K562 (cell line): Measurements from ENCODE around the gene USB1. TPM values are rescaled to one million over a fixed set of nuclear protein-coding genes. Genes with fewer than 3 reads are reported as not detected.
A peak's percentile ranks its signal among the peaks of the same experiment; 100 is the strongest.

Experiments used
- ATAC-seq: fragments of 200-7000 bp; cut with Tn5 transposase; 3 replicates; pipeline ENCODE4 v1.9.1; 2020; ENCODE audit warnings: moderate library complexity
- BruUV-seq: library from RNA; stranded (reverse); fragments of 400-500 nt; replicated peaks from 2 replicates; lab custom pipeline; 2021; lab: Mats Ljungman, UMichigan
- CTCF ChIA-PET: fragments of 300-600 bp; formaldehyde crosslinking; extraction: SDS; loops from one replicate; lab custom pipeline; 2021; ENCODE audit warnings: low intra/inter-chr PET ratio; lab: Yijun Ruan, JAX
- POLR2A ChIA-PET: fragments of 300-600, 350-650 bp; sonication (Branson Sonifier 250); formaldehyde crosslinking; extraction: SDS; loops from one replicate; lab custom pipeline; 2021; ENCODE audit warnings: antibody characterized with exemption, inconsistent platforms; lab: Yijun Ruan, JAX
- DNase-seq, 4 experiments: peaks; one replicate each; pipeline versions ENCODE4 v3.0.0 to v3.0.0-alpha.2; 2011 to 2018; ENCODE audit warnings: low spot score in 3 of 4, mixed read lengths in 3 of 4; ENCODE audit errors: extremely low read depth in 1 of 4
- FAIRE-seq: peaks from 2 replicates; lab custom pipeline; 2011; peaks lifted over from hg19 to GRCh38; lab: Jason Lieb, UNC
- H2AFZ ChIP-seq: 2 replicates; pipeline ENCODE4 v1.6.0; 2011; ENCODE audit warnings: low read depth, low read length, control low read depth, inconsistent platforms
- H3K27ac ChIP-seq: fragments of 200-600 bp; 3 replicates; pipeline ENCODE4 v1.8.0; 2011; ENCODE audit warnings: low read depth, mild to moderate bottlenecking, control low read depth, inconsistent platforms, low read length, moderate library complexity, mixed read lengths; ENCODE audit errors: extremely low read depth
- H3K27me3 ChIP-seq, 2 experiments: fragments of 300-600 bp in 1 of 2; 2 replicates in 1 of 2; 3 replicates in 1 of 2; pipeline versions ENCODE4 v1.6.0 to v1.8.0; 2011; ENCODE audit warnings: inconsistent platforms in 2 of 2, low read length in 2 of 2, mild to moderate bottlenecking in 1 of 2, mixed read lengths in 1 of 2, moderate library complexity in 1 of 2; ENCODE audit not compliant: control insufficient read depth in 2 of 2, insufficient read depth in 2 of 2
- H3K36me3 ChIP-seq: fragments of 300-600 bp; 3 replicates; pipeline ENCODE4 v1.8.0; 2011; ENCODE audit warnings: mild to moderate bottlenecking, low read length, inconsistent platforms; ENCODE audit not compliant: control insufficient read depth, insufficient read depth
- H3K4me1 ChIP-seq, 2 experiments: fragments of 200-600 bp in 1 of 2; replicated peaks in 1 of 2; 2 replicates in 1 of 2; 3 replicates in 1 of 2; pipeline versions ENCODE4 v1.5.1 to v1.8.0; 2011; ENCODE audit warnings: inconsistent platforms in 2 of 2, low read length in 2 of 2, mild to moderate bottlenecking in 1 of 2, mixed read lengths in 1 of 2, moderate library complexity in 1 of 2; ENCODE audit not compliant: control insufficient read depth in 2 of 2, insufficient read depth in 2 of 2
- H3K4me2 ChIP-seq: 2 replicates; pipeline ENCODE4 v1.6.1; 2011; ENCODE audit warnings: low read length, control low read depth, inconsistent platforms, mixed read lengths; ENCODE audit not compliant: insufficient read depth
- H3K4me3 ChIP-seq: fragments of 200-600 bp; sonication (generic), shearing (Covaris generic); 2 replicates; pipeline ENCODE4 v1.5.1; 2016; ENCODE audit warnings: control low read depth, inconsistent platforms
- H3K79me2 ChIP-seq: fragments of 200-600 bp; 3 replicates; pipeline ENCODE4 v1.8.0; 2011; ENCODE audit warnings: low read length, inconsistent platforms; ENCODE audit not compliant: control insufficient read depth, insufficient read depth
- H3K9ac ChIP-seq, 2 experiments: 2 replicates each; pipeline versions ENCODE4 v1.6.0 to v1.6.1; 2011; ENCODE audit warnings: low read depth in 2 of 2, low read length in 2 of 2, control low read depth in 1 of 2, inconsistent platforms in 1 of 2, mild to moderate bottlenecking in 1 of 2, mixed read lengths in 1 of 2; ENCODE audit not compliant: insufficient read depth in 1 of 2
- H3K9me1 ChIP-seq: one replicate; pipeline ENCODE4 v1.6.0; 2011; ENCODE audit warnings: inconsistent platforms, mild to moderate bottlenecking, low read length, moderate library complexity; ENCODE audit not compliant: control insufficient read depth, insufficient read depth
- H3K9me3 ChIP-seq: replicated peaks from 2 replicates; pipeline ENCODE4 v1.5.1; 2011; ENCODE audit warnings: low read depth, low read length, inconsistent platforms; ENCODE audit not compliant: control insufficient read depth, insufficient read depth
- H4K20me1 ChIP-seq: replicated peaks from 2 replicates; pipeline ENCODE4 v1.6.1; 2011; ENCODE audit warnings: low read length, inconsistent platforms, mixed read lengths; ENCODE audit not compliant: control insufficient read depth, insufficient read depth
- MXD1 ChIP-seq: fragments of 250-450 bp; sonication (Bioruptor Pico); IDR thresholded peaks from 2 replicates; pipeline ENCODE4 v1.8.0; 2021; ENCODE audit warnings: borderline replicate concordance, mild to moderate bottlenecking, moderate library complexity; ENCODE audit not compliant: poor library complexity, severe bottlenecking
- POLR2G ChIP-seq: fragments of 200-400 bp; formaldehyde crosslinking; IDR thresholded peaks from 2 replicates; pipeline ENCODE4 v1.6.1; 2017; ENCODE audit warnings: low read depth, mild to moderate bottlenecking, antibody characterized with exemption, low read length, moderate library complexity
- SMARCA5 ChIP-seq: fragments of 450-650 bp; IDR thresholded peaks from 2 replicates; pipeline ENCODE4 v1.6.1; 2016
- TOE1 ChIP-seq, 2 experiments: fragments of 450-650 bp in 1 of 2; sonication (generic) in 1 of 2; formaldehyde crosslinking in 1 of 2; IDR thresholded peaks; 2 replicates each; pipeline versions ENCODE4 v1.7.1 to v1.8.0; 2016 to 2022; ENCODE audit warnings: borderline replicate concordance in 2 of 2, mild to moderate bottlenecking in 2 of 2, antibody characterized with exemption in 1 of 2, inconsistent platforms in 1 of 2, low read depth in 1 of 2, missing genetic modification reagents in 1 of 2, moderate library complexity in 1 of 2
- WGBS: fragments of 100-300 bp; shearing (Covaris generic); methylation state at CpG from one replicate; pipeline ENCODE4 v1.1.6; 2016; ENCODE audit warnings: low coverage, mixed read lengths; ENCODE audit not compliant: insufficient coverage; ENCODE audit errors: missing lambda C conversion rate; 5-methylcytosine and 5-hydroxymethylcytosine counted together
- in situ Hi-C: fragments of 300-500 bp; cut with MboI; formaldehyde crosslinking; loops from 4 replicates; pipeline ENCODE4 v1.15.0; 2018; ENCODE audit warnings: inconsistent platforms, mixed read lengths
- intact Hi-C: fragments of 100-400 bp; cut with micrococcal nuclease; formaldehyde crosslinking; loops from 2 replicates; pipeline ENCODE4 v1.14.2; 2022
- polyA plus RNA-seq, 8 experiments: library from polyadenylated mRNA; depleted of rRNA in 4 of 8; stranded (reverse) in 5 of 8; unstranded in 3 of 8; fragments of >200 nt; fragmentation: Nextera tagmentation in 2 of 8; fragmentation: Illumina TruSeq in 1 of 8; extraction: Ambion mirVana in 2 of 8; extraction: Trizol in 1 of 8; gene quantifications; 2 replicates each; pipeline versions ENCODE4 v1.2.1 to v1.2.3, GENCODE V29; 2011 to 2014; ENCODE audit warnings: inconsistent platforms in 1 of 8, missing spikeins in 1 of 8
- total RNA-seq, 7 experiments: library from RNA; depleted of rRNA in 6 of 7; stranded (reverse); fragments of >200 nt in 6 of 7; fragmentation: Illumina TruSeq in 2 of 7; extraction: Trizol in 2 of 7; gene quantifications; 2 replicates each; pipeline versions ENCODE4 v1.2.1 to v1.2.3, GENCODE V29; 2011 to 2021; ENCODE audit warnings: low replicate concordance in 1 of 7

The USB1 gene
- total and polyA plus RNA-seq, 9 of the 15 experiments (the other 6 are each of a cell fraction or from before 2014, with no cell fraction given) = 11.6 to 73.6 (median 19.4) TPM

DNA sequence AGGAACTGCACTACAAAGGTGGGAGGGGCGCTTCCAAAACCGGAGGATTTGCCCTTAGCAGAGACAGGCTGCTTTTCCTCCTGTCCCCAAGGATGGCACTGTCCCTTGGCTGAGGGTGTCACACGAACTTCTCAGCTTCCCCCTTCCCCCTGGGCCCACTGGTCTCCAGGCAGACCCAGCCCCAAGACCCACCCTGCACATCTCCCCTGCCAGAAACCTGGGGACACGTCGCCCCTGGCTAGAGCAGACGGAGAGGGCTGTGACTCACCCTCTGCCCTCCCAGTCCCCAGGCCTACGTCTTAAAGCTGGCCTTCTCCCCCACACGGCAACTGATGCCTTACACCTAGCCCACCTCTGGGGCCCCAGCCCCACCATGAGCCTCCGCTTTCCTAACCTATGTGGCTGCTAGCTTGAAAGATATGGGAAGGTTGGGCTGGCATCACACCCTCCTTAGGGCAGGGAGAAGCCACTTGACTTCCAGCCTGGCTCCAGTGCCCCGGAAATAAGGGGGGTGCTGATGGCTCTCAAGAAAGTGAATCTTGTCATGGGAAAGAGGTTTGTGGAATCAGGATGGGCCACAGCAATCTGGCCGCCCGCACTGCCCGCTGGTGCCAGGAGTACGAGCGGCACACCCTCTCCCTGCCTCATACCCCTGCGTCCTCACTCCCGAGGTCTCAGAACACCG is 5.3 kb upstream of the USB1 start:
- TF ChIP-seq SMARCA5 (no peak), MXD1 (no peak), POLR2G (peak; percentile 7; the same call in 1 of the 2 replicates), TOE1 (IDR thresholded peaks at IDR 0.05; ENCODE audit: borderline replicate concordance) (no peak), TOE1 (CRISPR knock-in tag; IDR thresholded peaks at IDR 0.05; ENCODE audit: borderline replicate concordance, low read depth) (no peak)
- H3K27ac ChIP-seq = no peak overlapping the region
- no peak overlapping the region for H3K4me3 ChIP-seq
- intact Hi-C loops (loop anchor here (10.0 kb wide), 1 partner anchor 351 kb away; no protein-coding TSS in a partner anchor), in situ Hi-C loops (no loop called here)
- POLR2A ChIA-PET = no interaction called here
- WGBS = 75% methylated on average over 14 of the region's 18 CpGs
- no peak overlapping the region for H3K4me2 ChIP-seq
- H4K20me1 ChIP-seq = peaks cover 5% of the 10 kb centered on the region
- ATAC-seq = no peak
- no peaks in the 10 kb centered on the region; the same call in 2 of the 3 replicates for H3K79me2 ChIP-seq
- H3K9ac ChIP-seq = no peak overlapping the region
- H3K4me1 ChIP-seq = peaks cover 18 to 30% of the 10 kb centered on the region in 2 experiments; a peak in 4 of 5 replicates
- peaks cover 14% of the 10 kb centered on the region; the same call in 2 of the 3 replicates for H3K36me3 ChIP-seq
- peaks cover 4% of the 10 kb centered on the region for H3K9me1 ChIP-seq
- no peaks in the 10 kb centered on the region for H3K27me3 ChIP-seq
- no peak overlapping the region for H2AFZ ChIP-seq
- no peaks in the 10 kb centered on the region for H3K9me3 ChIP-seq
- FAIRE-seq = no peak
- CTCF ChIA-PET = interaction anchor here (1.0 kb wide), 1 partner anchor 194 kb away, joined by 4 read pairs; the partner anchor contains the start of gene KIFC3
- no peak for DNase-seq
- BruUV-seq = no TSS peak
